ENCODE results near the gene DIP2A.

DIP2A gene

DNA sequence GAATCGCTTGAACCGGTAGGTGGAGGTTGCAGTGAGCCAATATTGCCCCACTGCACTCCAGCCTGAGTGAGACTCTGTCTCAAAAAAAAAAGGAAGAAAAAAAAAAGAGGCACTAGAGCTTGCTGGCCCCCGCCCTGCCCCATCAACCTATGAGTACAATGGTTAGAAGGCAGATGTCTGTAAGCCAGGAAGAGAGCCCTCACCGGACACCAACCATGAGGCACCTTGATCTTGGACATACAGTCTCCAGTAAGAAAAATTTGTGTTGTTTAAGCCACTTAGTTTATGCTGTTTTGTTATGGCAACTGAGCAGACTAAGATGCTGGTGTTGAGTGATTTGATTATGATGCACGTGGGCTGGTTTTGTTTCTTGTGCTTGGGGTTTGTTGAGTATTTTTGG is 34.2 kb downstream of the DIP2A start:
- DNase-seq: no peak
- TF ChIP-seq, protein P1, sequence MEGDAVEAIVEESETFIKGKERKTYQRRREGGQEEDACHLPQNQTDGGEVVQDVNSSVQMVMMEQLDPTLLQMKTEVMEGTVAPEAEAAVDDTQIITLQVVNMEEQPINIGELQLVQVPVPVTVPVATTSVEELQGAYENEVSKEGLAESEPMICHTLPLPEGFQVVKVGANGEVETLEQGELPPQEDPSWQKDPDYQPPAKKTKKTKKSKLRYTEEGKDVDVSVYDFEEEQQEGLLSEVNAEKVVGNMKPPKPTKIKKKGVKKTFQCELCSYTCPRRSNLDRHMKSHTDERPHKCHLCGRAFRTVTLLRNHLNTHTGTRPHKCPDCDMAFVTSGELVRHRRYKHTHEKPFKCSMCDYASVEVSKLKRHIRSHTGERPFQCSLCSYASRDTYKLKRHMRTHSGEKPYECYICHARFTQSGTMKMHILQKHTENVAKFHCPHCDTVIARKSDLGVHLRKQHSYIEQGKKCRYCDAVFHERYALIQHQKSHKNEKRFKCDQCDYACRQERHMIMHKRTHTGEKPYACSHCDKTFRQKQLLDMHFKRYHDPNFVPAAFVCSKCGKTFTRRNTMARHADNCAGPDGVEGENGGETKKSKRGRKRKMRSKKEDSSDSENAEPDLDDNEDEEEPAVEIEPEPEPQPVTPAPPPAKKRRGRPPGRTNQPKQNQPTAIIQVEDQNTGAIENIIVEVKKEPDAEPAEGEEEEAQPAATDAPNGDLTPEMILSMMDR (IDR thresholded peaks at IDR 0.05; ENCODE audit: low read depth, low read length): no peak
- H3K4me1 ChIP-seq: no peaks in the 10 kb centered on the region
- H3K4me3 ChIP-seq (ENCODE audit: low read depth, low read length): no peak overlapping the region
- no peaks in the 10 kb centered on the region for H3K9me3 ChIP-seq
- no peaks in the 10 kb centered on the region for H3K27me3 ChIP-seq
- peaks cover 28% of the 10 kb centered on the region for H3K36me3 ChIP-seq

DNA sequence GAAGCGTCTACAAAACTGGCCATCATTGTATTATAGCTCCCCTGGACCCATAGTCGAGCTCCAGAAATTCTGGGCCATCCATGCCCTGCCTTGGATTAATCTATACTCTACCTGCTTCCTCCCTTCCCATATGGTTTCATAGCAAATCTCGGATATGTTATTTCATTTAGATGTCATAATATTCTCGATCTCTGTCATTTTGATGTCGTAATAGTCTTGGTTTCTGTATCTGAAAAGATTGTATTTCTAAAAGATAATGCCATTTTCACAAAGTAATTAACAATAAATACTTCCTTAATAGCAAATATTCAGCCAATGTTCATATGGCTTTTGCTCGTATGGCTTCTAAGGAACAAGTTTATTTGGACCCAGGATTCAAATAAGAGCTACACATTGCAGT is 35.1 kb downstream of the DIP2A start:
- TF ChIP-seq, protein P1 (IDR thresholded peaks at IDR 0.05; ENCODE audit: low read depth, low read length): no peak
- H3K27me3 ChIP-seq: no peaks in the 10 kb centered on the region
- H3K4me1 ChIP-seq: no peaks in the 10 kb centered on the region
- H3K4me3 ChIP-seq (ENCODE audit: low read depth, low read length): no peak overlapping the region
- peaks cover 38% of the 10 kb centered on the region for H3K36me3 ChIP-seq
- no peak for DNase-seq
- H3K9me3 ChIP-seq: no peaks in the 10 kb centered on the region

DNA sequence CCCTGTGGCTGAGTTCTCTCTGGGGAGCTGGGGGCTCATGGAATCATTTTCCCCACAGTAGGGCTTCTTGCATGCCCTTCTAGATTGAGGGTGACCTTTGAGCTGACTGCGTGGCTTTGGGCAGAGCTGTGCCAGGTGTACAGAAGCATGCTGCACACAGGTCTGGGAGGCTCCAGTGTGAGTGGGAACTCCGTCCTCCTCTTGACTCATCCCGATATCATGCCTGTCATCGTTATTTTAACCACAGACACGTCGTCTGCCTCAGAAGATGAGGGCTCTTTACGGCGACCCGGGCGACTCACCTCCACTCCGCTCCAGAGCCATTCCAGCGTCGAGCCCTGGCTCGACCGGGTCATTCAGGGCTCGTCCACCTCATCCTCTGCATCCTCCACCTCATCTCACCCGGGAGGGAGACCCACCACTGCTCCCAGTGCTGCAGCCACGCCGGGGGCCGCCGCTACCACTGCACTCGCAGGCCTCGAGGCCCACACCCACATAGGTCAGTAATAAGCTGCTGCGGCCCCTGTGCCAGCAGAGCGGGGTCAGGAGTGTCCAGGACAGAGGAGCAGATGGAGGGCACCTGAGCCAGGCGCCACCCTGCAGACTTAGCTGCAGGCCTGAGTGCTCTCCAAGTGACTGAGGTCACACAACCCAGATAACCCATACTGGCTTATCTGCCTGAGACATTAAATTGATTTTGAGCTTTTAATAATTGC is 39.8 kb downstream of the DIP2A start:
- TF ChIP-seq, protein P1 (IDR thresholded peaks at IDR 0.05; ENCODE audit: low read depth, low read length): no peak
- Histone ChIP-seq H3K4me1 (no peaks in the 10 kb centered on the region), H3K4me3 (ENCODE audit: low read depth, low read length) (no peak overlapping the region), H3K9me3 (no peaks in the 10 kb centered on the region), H3K27me3 (no peaks in the 10 kb centered on the region), H3K36me3 (peaks cover 40% of the 10 kb centered on the region)
- DNase-seq: no peak

DNA sequence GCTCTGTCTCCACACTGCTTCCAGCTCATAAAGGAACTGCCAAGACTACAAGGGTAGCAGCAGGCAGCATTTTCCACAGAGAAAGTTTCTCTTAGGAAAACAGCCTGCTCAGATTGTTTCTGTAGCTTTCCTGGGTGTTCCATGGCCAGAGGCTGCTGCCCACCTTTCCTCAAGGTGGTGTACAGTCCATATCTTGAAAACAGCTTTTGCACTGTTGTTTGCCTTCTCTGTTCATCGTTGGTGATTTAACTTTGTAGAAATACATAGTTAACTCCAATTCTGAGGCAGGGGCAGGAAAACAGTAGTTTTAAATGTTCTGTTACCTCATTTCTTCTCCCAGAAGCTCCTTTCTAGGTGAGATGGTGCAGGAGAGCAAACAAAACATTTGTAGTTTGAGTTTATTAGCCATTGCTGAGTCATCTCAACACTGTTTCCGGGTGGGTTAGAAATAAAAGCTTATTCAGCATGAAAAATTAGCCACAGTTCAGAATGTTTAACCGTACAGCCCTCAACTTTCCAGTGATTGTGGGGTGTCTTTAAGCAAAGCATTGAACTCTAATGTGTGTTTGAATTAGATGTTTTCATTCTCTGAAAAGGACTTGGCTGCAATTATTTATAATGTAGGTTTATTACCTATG is 41.7 kb downstream of the DIP2A start:
- Histone ChIP-seq H3K36me3 (peaks cover 45% of the 10 kb centered on the region), H3K4me1 (no peaks in the 10 kb centered on the region), H3K27me3 (no peaks in the 10 kb centered on the region), H3K4me3 (ENCODE audit: low read depth, low read length) (no peak overlapping the region), H3K9me3 (no peaks in the 10 kb centered on the region)
- no peak for DNase-seq
- TF ChIP-seq, protein P1 (IDR thresholded peaks at IDR 0.05; ENCODE audit: low read depth, low read length): no peak

DNA sequence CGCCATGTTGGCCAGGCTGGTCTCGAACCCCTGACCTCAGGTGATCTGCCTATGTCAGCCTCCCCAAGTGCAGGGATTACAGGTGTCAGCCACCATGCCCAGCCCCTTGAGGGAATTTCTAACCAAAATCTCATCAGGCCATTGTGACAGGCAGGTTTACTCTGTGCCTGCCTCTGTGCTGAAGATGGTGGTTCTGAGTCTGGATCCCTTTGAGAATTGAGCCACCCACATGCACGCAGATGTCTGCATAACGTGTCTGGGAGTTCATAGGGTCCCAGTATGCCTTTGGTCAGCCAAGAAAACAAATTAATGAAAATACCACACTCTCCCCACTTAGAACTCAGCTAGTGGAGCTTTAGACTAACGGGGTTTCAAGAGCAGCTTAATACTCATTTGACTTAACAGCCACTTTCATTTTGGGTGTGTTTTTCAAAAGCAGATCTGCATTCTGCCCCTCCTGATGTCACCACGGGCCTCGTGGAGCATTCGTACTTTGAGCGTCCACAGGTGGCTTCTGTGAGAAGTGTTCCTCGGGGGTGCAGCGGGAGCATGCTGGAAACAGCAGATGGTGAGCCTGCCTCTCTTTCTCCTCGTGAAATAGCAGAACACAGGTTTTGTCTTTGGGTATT is 45.3 kb downstream of the DIP2A start:
- no peaks in the 10 kb centered on the region for H3K9me3 ChIP-seq
- H3K4me3 ChIP-seq (ENCODE audit: low read depth, low read length): no peak overlapping the region
- no peak for DNase-seq
- no peaks in the 10 kb centered on the region for H3K27me3 ChIP-seq
- TF ChIP-seq, protein P1 (IDR thresholded peaks at IDR 0.05; ENCODE audit: low read depth, low read length): no peak
- H3K36me3 ChIP-seq: peaks cover 37% of the 10 kb centered on the region
- no peaks in the 10 kb centered on the region for H3K4me1 ChIP-seq

DNA sequence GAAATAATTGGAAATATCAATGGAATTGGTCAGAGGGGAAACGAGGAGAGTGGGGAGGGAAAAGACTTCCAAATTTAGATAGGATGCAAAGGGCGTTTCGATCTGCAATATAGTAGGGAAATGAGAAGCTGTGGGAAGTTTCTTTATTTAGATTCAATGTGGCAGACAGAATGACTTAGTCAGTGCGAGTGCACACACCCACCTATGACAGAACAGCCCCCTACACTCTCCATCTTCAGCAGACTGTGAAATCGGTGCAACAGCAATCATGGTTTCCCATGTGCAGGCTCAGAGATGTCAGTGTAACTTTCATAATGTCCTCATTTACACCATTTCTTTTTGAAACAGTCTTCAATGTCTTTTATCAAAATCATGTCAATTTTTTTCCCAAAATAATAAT is 46.0 kb downstream of the DIP2A start:
- DNase-seq: no peak
- H3K36me3 ChIP-seq: peaks cover 40% of the 10 kb centered on the region
- H3K4me1 ChIP-seq: no peaks in the 10 kb centered on the region
- TF ChIP-seq, protein P1 (IDR thresholded peaks at IDR 0.05; ENCODE audit: low read depth, low read length): no peak
- no peak overlapping the region for H3K4me3 ChIP-seq (ENCODE audit: low read depth, low read length)
- H3K9me3 ChIP-seq: no peaks in the 10 kb centered on the region
- no peaks in the 10 kb centered on the region for H3K27me3 ChIP-seq

Measured in BE2C (cell line).